ENCODE data around the gene NFKBIB.

DNA sequence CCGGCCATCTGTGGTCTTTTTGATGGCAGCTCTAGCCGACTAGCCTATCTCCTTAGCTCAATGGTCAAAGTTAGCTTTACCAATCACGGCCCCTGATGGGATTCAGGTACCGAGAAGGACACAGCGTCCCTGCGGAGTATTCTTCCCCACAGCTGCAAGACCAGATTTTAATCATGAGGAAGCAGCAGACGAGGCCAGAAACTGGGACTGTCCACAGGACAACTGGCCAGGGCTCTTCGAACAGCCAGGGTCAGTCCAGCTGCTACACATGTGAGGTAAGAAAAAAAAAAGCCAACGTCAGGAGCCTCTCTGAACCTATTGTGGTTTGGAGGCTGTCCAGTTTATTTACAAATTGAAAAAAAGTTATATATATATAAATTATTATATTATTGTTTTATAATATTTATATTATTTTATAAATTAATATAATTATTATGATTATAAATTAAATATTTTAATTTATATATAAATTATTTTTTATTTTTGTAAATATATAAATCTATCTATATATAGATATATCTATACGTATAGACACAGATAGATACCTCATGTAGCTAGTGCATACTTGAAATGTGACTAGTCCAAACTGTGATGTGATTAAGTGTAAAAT lies 32.5 kb upstream of the NFKBIB start:
- TF ChIP-seq, protein P1, sequence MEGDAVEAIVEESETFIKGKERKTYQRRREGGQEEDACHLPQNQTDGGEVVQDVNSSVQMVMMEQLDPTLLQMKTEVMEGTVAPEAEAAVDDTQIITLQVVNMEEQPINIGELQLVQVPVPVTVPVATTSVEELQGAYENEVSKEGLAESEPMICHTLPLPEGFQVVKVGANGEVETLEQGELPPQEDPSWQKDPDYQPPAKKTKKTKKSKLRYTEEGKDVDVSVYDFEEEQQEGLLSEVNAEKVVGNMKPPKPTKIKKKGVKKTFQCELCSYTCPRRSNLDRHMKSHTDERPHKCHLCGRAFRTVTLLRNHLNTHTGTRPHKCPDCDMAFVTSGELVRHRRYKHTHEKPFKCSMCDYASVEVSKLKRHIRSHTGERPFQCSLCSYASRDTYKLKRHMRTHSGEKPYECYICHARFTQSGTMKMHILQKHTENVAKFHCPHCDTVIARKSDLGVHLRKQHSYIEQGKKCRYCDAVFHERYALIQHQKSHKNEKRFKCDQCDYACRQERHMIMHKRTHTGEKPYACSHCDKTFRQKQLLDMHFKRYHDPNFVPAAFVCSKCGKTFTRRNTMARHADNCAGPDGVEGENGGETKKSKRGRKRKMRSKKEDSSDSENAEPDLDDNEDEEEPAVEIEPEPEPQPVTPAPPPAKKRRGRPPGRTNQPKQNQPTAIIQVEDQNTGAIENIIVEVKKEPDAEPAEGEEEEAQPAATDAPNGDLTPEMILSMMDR (conservative IDR thresholded peaks at IDR 0.05) = no peak
- TF ChIP-seq ZFX (IDR thresholded peaks at IDR 0.05) = no peak

Measured in C4-2B (cell line).